ENCODE data around the gene FOXN3.

Gene FOXN3

GRCh38 chr14:89209558-89209957 lies 207.5 kb downstream of the FOXN3 start:
- H3K36me3 ChIP-seq (ENCODE audit: control insufficient read depth in 1 of 2, insufficient read depth in 2 of 2, low read length in 2 of 2), result peaks cover 7 to 10% of the 10 kb centered on the region in 2 experiments
- no peak overlapping the region for H4K91ac ChIP-seq (ENCODE audit: low read depth, low read length)
- H3K23ac ChIP-seq (ENCODE audit: low read length), result no peak overlapping the region
- no CpG with 5 or more reads among the region's 3 CpGs for WGBS (ENCODE audit: extremely low coverage, insufficient coverage, insufficient read length)
- H3K4me1 ChIP-seq (ENCODE audit: control insufficient read depth in 1 of 2, insufficient read depth in 2 of 2, low read length in 2 of 2), result peaks cover 8 to 18% of the 10 kb centered on the region in 2 experiments
- H3K27me3 ChIP-seq (ENCODE audit: insufficient read depth, low read length), result no peaks in the 10 kb centered on the region
- H2AFZ ChIP-seq (ENCODE audit: insufficient read depth, low read length, poor library complexity), result no peak overlapping the region
- no peak overlapping the region for H3K18ac ChIP-seq (ENCODE audit: low read length)
- no peak overlapping the region for H4K8ac ChIP-seq (ENCODE audit: low read depth, low read length)
- no peak overlapping the region for H3K4me2 ChIP-seq (ENCODE audit: low read length)
- H3K79me2 ChIP-seq (ENCODE audit: control insufficient read depth, insufficient read depth, low read length, poor library complexity), result peaks cover 3% of the 10 kb centered on the region
- no peak overlapping the region for H2AK5ac ChIP-seq (ENCODE audit: low read length)
- H4K12ac ChIP-seq (ENCODE audit: low read depth, low read length), result no peak overlapping the region
- no peak overlapping the region for H3K4me3 ChIP-seq (ENCODE audit: low read depth, low read length)
- H3K9ac ChIP-seq (ENCODE audit: low read length), result no peak overlapping the region
- DNase-seq, result no peak
- no peak overlapping the region for H2BK5ac ChIP-seq (ENCODE audit: low read depth, low read length, poor library complexity)
- no peak overlapping the region for H3K14ac ChIP-seq (ENCODE audit: low read length)
- peaks cover 1% of the 10 kb centered on the region for H3K9me3 ChIP-seq (ENCODE audit: insufficient read depth, low read depth, low read length)
- no peak overlapping the region for H2BK12ac ChIP-seq (ENCODE audit: low read length)
- H2BK120ac ChIP-seq (ENCODE audit: insufficient read depth, low read length, poor library complexity), result no peak overlapping the region
- H3K27ac ChIP-seq (ENCODE audit: low read depth, low read length), result no peak overlapping the region
- H3K79me1 ChIP-seq (ENCODE audit: low read length), result peaks cover 8% of the 10 kb centered on the region
- no peak overlapping the region for H3K4ac ChIP-seq (ENCODE audit: low read depth, low read length)

DNA sequence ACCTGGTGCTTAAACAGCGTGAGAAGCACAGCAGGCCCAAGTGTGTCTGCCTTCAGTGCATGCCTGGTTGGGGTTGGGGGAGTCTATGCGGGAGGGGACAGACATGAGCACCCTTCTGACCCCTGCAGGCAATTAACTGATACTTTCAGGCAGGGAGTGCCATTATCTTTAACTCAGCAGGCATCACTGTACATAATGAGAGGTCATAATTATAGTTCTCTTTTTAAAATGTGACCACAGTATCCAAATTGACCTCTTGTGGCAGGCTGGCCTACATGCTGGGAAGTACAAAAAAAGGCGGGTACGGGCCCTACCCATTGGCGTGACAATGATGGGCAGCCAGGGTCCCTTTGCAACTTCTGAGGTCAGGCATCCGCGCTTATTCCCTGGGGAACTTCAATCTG lies 209.1 kb downstream of the FOXN3 start:
- Histone ChIP-seq H3K79me1 (ENCODE audit: low read length) (peaks cover 3% of the 10 kb centered on the region), H3K36me3 (ENCODE audit: control insufficient read depth in 1 of 2, insufficient read depth in 2 of 2, low read length in 2 of 2) (peaks cover 7 to 10% of the 10 kb centered on the region in 2 experiments), H3K79me2 (ENCODE audit: control insufficient read depth, insufficient read depth, low read length, poor library complexity) (no peaks in the 10 kb centered on the region), H3K4me1 (ENCODE audit: control insufficient read depth in 1 of 2, insufficient read depth in 2 of 2, low read length in 2 of 2) (peaks cover 3 to 13% of the 10 kb centered on the region in 2 experiments), H2BK5ac (ENCODE audit: low read depth, low read length, poor library complexity) (no peak overlapping the region), H2BK120ac (ENCODE audit: insufficient read depth, low read length, poor library complexity) (no peak overlapping the region), H3K27me3 (ENCODE audit: insufficient read depth, low read length) (no peaks in the 10 kb centered on the region), H3K14ac (ENCODE audit: low read length) (no peak overlapping the region), H3K27ac (ENCODE audit: low read depth, low read length) (no peak overlapping the region), H2BK12ac (ENCODE audit: low read length) (no peak overlapping the region), H2AFZ (ENCODE audit: insufficient read depth, low read length, poor library complexity) (no peak overlapping the region), H3K4me2 (ENCODE audit: low read length) (no peak overlapping the region), H3K9me3 (ENCODE audit: insufficient read depth, low read depth, low read length) (peaks cover 1% of the 10 kb centered on the region), H3K18ac (ENCODE audit: low read length) (no peak overlapping the region), H3K4me3 (ENCODE audit: low read depth, low read length) (no peak overlapping the region), H3K23ac (ENCODE audit: low read length) (no peak overlapping the region), H2AK5ac (ENCODE audit: low read length) (no peak overlapping the region), H4K12ac (ENCODE audit: low read depth, low read length) (no peak overlapping the region), H3K4ac (ENCODE audit: low read depth, low read length) (no peak overlapping the region), H4K91ac (ENCODE audit: low read depth, low read length) (no peak overlapping the region), H4K8ac (ENCODE audit: low read depth, low read length) (peak overlapping the region; percentile 29), H3K9ac (ENCODE audit: low read length) (no peak overlapping the region)
- WGBS (ENCODE audit: extremely low coverage, insufficient coverage, insufficient read length), result no CpG with 5 or more reads among the region's 7 CpGs
- no peak for DNase-seq

DNA sequence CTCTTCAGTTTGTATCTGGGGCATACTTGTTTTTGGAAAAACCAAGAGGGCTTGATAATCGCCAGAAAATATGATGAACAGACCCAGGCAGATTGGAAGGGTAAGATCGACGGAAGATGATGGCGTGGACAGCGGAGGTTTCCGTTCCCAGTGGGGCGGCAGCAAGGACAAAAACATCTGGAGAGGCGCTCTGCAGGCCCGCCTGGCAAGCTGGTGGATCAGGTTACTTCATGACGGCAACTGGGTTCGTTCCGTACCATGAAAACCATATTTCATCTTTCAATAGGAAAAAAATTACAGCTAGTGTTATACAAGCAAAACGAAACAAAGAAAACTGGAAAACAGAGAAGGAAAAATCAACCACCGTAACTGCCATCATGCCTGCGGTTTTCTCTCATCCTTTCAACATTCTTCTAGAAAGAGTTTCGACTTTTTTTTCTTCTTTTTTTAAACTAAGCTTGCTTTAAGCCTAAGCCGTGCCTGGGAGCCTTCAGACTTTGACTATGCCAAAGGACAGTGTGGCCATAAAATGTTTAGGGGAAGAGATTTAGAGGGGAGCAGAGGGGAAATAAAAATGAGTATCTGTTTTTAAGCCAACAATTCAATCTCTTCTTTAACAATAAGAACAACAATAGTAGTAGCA lies 210.5 kb downstream of the FOXN3 start:
- no peak for DNase-seq
- peaks cover 3 to 8% of the 10 kb centered on the region in 2 experiments for H3K4me1 ChIP-seq (ENCODE audit: control insufficient read depth in 1 of 2, insufficient read depth in 2 of 2, low read length in 2 of 2)
- peaks cover 1% of the 10 kb centered on the region for H3K9me3 ChIP-seq (ENCODE audit: insufficient read depth, low read depth, low read length)
- no peak overlapping the region for H2AFZ ChIP-seq (ENCODE audit: insufficient read depth, low read length, poor library complexity)
- no peak overlapping the region for H3K4me3 ChIP-seq (ENCODE audit: low read depth, low read length)
- H3K23ac ChIP-seq (ENCODE audit: low read length), result no peak overlapping the region
- no peak overlapping the region for H3K18ac ChIP-seq (ENCODE audit: low read length)
- H4K8ac ChIP-seq (ENCODE audit: low read depth, low read length), result no peak overlapping the region
- H3K27ac ChIP-seq (ENCODE audit: low read depth, low read length), result no peak overlapping the region
- no peak overlapping the region for H2AK5ac ChIP-seq (ENCODE audit: low read length)
- no peaks in the 10 kb centered on the region for H3K27me3 ChIP-seq (ENCODE audit: insufficient read depth, low read length)
- H2BK12ac ChIP-seq (ENCODE audit: low read length), result no peak overlapping the region
- H3K36me3 ChIP-seq (ENCODE audit: control insufficient read depth in 1 of 2, insufficient read depth in 2 of 2, low read length in 2 of 2), result peaks cover 7 to 10% of the 10 kb centered on the region in 2 experiments
- no CpG with 5 or more reads among the region's 17 CpGs for WGBS (ENCODE audit: extremely low coverage, insufficient coverage, insufficient read length)
- H3K4me2 ChIP-seq (ENCODE audit: low read length), result no peak overlapping the region
- H3K79me1 ChIP-seq (ENCODE audit: low read length), result no peaks in the 10 kb centered on the region
- no peak overlapping the region for H4K12ac ChIP-seq (ENCODE audit: low read depth, low read length)
- no peak overlapping the region for H2BK120ac ChIP-seq (ENCODE audit: insufficient read depth, low read length, poor library complexity)
- H3K4ac ChIP-seq (ENCODE audit: low read depth, low read length), result no peak overlapping the region
- H3K79me2 ChIP-seq (ENCODE audit: control insufficient read depth, insufficient read depth, low read length, poor library complexity), result no peaks in the 10 kb centered on the region
- no peak overlapping the region for H3K14ac ChIP-seq (ENCODE audit: low read length)
- H3K9ac ChIP-seq (ENCODE audit: low read length), result no peak overlapping the region
- no peak overlapping the region for H2BK5ac ChIP-seq (ENCODE audit: low read depth, low read length, poor library complexity)
- H4K91ac ChIP-seq (ENCODE audit: low read depth, low read length), result no peak overlapping the region

DNA sequence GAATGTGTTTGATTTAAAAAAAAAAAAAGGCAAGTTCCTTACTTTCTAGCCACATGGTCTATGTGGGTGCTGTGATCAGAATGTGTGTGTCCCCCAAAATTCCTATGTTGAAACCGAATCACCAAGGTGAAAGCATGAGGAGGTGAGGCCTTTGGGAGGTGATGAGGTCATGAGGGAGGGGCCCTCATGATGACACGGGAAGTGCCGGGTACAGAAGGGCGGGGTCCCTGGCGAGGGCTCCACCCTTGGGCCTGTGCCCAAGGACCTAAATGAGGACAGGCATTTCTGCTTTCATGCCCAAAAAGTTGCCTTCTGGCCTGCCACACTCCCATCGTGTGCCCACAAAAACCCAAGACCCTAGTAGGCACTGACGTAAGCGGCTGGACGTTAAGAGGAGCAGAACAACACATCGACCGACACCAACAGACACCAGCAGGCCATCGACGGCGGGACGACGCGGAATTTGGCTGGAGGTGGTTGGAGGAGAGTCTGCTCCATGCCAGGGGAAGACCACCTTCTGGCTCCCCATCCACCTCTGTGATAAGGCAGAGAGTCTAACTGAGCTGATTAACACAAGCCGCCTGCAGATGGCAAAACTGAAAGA lies 211.8 kb downstream of the FOXN3 start:
- no peak overlapping the region for H2BK12ac ChIP-seq (ENCODE audit: low read length)
- no peak overlapping the region for H3K14ac ChIP-seq (ENCODE audit: low read length)
- H3K9ac ChIP-seq (ENCODE audit: low read length), result no peak overlapping the region
- H3K4ac ChIP-seq (ENCODE audit: low read depth, low read length), result no peak overlapping the region
- H3K27ac ChIP-seq (ENCODE audit: low read depth, low read length), result no peak overlapping the region
- no peak overlapping the region for H2BK120ac ChIP-seq (ENCODE audit: insufficient read depth, low read length, poor library complexity)
- no peaks in the 10 kb centered on the region for H3K27me3 ChIP-seq (ENCODE audit: insufficient read depth, low read length)
- DNase-seq, result no peak
- no peaks in the 10 kb centered on the region for H3K79me2 ChIP-seq (ENCODE audit: control insufficient read depth, insufficient read depth, low read length, poor library complexity)
- H2AFZ ChIP-seq (ENCODE audit: insufficient read depth, low read length, poor library complexity), result no peak overlapping the region
- H4K12ac ChIP-seq (ENCODE audit: low read depth, low read length), result no peak overlapping the region
- H3K23ac ChIP-seq (ENCODE audit: low read length), result no peak overlapping the region
- no peak overlapping the region for H3K4me3 ChIP-seq (ENCODE audit: low read depth, low read length)
- no peak overlapping the region for H2AK5ac ChIP-seq (ENCODE audit: low read length)
- no peak overlapping the region for H3K18ac ChIP-seq (ENCODE audit: low read length)
- H3K4me1 ChIP-seq (ENCODE audit: control insufficient read depth in 1 of 2, insufficient read depth in 2 of 2, low read length in 2 of 2), result peaks cover 3 to 8% of the 10 kb centered on the region in 2 experiments
- no peak overlapping the region for H3K4me2 ChIP-seq (ENCODE audit: low read length)
- H3K79me1 ChIP-seq (ENCODE audit: low read length), result no peaks in the 10 kb centered on the region
- H4K91ac ChIP-seq (ENCODE audit: low read depth, low read length), result no peak overlapping the region
- WGBS (ENCODE audit: extremely low coverage, insufficient coverage, insufficient read length), result no CpG with 5 or more reads among the region's 18 CpGs
- no peak overlapping the region for H2BK5ac ChIP-seq (ENCODE audit: low read depth, low read length, poor library complexity)
- H3K9me3 ChIP-seq (ENCODE audit: insufficient read depth, low read depth, low read length), result peaks cover 1% of the 10 kb centered on the region
- H3K36me3 ChIP-seq (ENCODE audit: control insufficient read depth in 1 of 2, insufficient read depth in 2 of 2, low read length in 2 of 2), result peaks cover 7 to 10% of the 10 kb centered on the region in 2 experiments
- no peak overlapping the region for H4K8ac ChIP-seq (ENCODE audit: low read depth, low read length)
